ENCODE data around the gene ZXDC. TPM values are rescaled to one million over a fixed set of nuclear protein-coding genes. Genes with fewer than 3 reads are reported as not detected.

ZXDC gene
- total RNA-seq, 1 donor from 2014 or later = 29.0 TPM

GRCh38 chr3:126495786-126496185 lies 20.1 kb upstream of the ZXDC start:
- Mint-ChIP-seq H3K27ac (no peak overlapping the region), H3K9me3 (no peaks in the 10 kb centered on the region), H3K36me3 (no peaks in the 10 kb centered on the region), H3K27me3 (peaks cover 3% of the 10 kb centered on the region), H3K4me3 (no peak overlapping the region), H3K4me1 (ENCODE audit: unreplicated experiment) (no peaks in the 10 kb centered on the region)
- no peak for TF ChIP-seq CTCF (conservative IDR thresholded peaks at IDR 0.05)
- no peak for DNase-seq (ENCODE audit: extremely low spot score, unreplicated experiment)

DNA sequence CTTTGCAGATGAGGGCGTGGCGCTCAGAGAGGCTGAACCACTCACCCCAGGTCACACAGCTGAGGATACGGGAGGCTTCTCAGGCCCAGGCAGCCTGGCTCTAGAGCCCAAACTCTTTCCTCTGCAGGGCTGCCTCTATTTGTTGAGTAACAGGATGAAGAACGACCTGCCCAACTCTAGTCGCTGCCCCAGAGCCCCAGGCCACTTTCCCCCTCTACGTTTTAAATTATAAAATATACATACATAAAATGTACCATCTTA lies 19.2 kb upstream of the ZXDC start:
- Mint-ChIP-seq H3K4me1 (ENCODE audit: unreplicated experiment) (no peaks in the 10 kb centered on the region), H3K9me3 (no peaks in the 10 kb centered on the region), H3K36me3 (no peaks in the 10 kb centered on the region), H3K27me3 (peaks cover 3% of the 10 kb centered on the region), H3K27ac (no peak overlapping the region), H3K4me3 (no peak overlapping the region)
- no peak for TF ChIP-seq CTCF (conservative IDR thresholded peaks at IDR 0.05)
- no peak for DNase-seq (ENCODE audit: extremely low spot score, unreplicated experiment)

DNA sequence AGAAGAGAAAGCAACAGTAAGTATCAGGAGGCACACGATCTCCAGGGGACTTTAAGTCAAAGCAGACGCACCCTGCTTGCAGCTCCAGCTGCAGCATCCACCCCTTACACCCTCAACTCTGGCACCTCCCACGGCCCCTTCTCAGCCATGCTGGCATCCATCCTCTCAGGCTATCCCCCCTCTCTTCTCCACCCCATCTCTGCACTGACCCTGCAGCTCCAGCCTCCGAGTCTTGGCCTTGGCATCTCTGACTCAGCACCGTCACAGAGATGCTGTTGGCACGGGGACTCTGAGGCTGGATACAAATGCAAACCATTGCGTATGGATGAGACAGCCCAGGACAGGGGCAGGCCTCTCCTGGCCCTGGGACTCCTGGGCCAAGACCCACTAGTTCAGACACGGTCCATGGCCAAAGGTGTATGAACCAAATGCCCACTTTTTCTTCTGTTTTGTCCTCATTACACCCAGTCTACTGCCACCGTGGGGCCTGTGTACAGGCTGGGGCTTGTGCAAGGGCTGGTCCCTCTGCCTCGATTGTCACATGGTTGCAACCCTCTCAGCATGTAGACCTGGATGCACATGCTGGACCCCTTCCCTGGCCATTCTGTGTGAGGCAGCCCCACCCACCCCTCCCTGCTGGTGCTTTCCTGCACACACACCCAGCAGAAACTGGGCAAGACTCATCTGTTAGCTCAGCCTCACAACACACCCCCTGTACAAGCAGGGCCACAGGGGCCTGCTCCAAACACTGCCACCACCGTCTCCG lies 18.7 kb upstream of the ZXDC start:
- no peak overlapping the region for H3K4me3 Mint-ChIP-seq
- no peak for TF ChIP-seq CTCF (conservative IDR thresholded peaks at IDR 0.05)
- no peaks in the 10 kb centered on the region for H3K36me3 Mint-ChIP-seq
- H3K27me3 Mint-ChIP-seq = peaks cover 4% of the 10 kb centered on the region
- no peak for DNase-seq (ENCODE audit: extremely low spot score, unreplicated experiment)
- H3K4me1 Mint-ChIP-seq (ENCODE audit: unreplicated experiment) = no peaks in the 10 kb centered on the region
- no peaks in the 10 kb centered on the region for H3K9me3 Mint-ChIP-seq
- no peak overlapping the region for H3K27ac Mint-ChIP-seq

GRCh38 chr3:126493739-126494138 lies 18.0 kb upstream of the ZXDC start:
- H3K4me3 Mint-ChIP-seq = no peak overlapping the region
- TF ChIP-seq CTCF (conservative IDR thresholded peaks at IDR 0.05) = no peak
- H3K27ac Mint-ChIP-seq = no peak overlapping the region

DNA sequence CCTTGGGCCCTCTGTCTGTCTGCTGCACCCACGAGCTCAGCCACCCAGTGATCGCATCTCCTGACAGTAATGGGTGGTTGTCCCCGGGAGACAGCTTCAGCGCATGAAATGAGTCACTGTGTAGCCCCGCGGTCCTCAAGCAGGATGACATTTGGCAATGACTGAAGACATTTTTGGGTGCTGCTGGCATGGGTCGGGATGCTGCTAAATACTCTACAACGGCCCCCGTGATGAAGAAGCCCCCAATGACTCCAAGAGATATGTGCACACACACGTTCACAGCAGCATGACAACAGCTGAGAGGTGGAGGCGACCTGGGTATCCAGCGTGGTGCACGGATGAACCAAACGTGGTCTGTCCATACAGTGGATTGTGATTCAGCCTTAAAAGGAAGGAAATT lies 17.4 kb upstream of the ZXDC start:
- no peak for DNase-seq (ENCODE audit: extremely low spot score, unreplicated experiment)
- no peak for TF ChIP-seq CTCF (conservative IDR thresholded peaks at IDR 0.05)
- no peak overlapping the region for H3K27ac Mint-ChIP-seq
- no peak overlapping the region for H3K4me3 Mint-ChIP-seq
- no peaks in the 10 kb centered on the region for H3K4me1 Mint-ChIP-seq (ENCODE audit: unreplicated experiment)
- no peaks in the 10 kb centered on the region for H3K36me3 Mint-ChIP-seq
- no peaks in the 10 kb centered on the region for H3K9me3 Mint-ChIP-seq
- peaks cover 6% of the 10 kb centered on the region for H3K27me3 Mint-ChIP-seq

More at GRCh38 chr3:126493739-126494138, 18.0 kb upstream of the ZXDC start:
- DNase-seq (ENCODE audit: extremely low spot score, unreplicated experiment) = no peak
- H3K9me3 Mint-ChIP-seq = no peaks in the 10 kb centered on the region
- H3K4me1 Mint-ChIP-seq (ENCODE audit: unreplicated experiment) = no peaks in the 10 kb centered on the region
- H3K27me3 Mint-ChIP-seq = peaks cover 6% of the 10 kb centered on the region
- no peaks in the 10 kb centered on the region for H3K36me3 Mint-ChIP-seq
